ENCODE results near the gene RHBDF1.

RHBDF1 gene

GRCh38 chr16:74747-75334, 2.4 kb upstream of the RHBDF1 start:
- no peak for DNase-seq (ENCODE audit: low read depth in 2 of 2, low spot score in 1 of 2)

DNA sequence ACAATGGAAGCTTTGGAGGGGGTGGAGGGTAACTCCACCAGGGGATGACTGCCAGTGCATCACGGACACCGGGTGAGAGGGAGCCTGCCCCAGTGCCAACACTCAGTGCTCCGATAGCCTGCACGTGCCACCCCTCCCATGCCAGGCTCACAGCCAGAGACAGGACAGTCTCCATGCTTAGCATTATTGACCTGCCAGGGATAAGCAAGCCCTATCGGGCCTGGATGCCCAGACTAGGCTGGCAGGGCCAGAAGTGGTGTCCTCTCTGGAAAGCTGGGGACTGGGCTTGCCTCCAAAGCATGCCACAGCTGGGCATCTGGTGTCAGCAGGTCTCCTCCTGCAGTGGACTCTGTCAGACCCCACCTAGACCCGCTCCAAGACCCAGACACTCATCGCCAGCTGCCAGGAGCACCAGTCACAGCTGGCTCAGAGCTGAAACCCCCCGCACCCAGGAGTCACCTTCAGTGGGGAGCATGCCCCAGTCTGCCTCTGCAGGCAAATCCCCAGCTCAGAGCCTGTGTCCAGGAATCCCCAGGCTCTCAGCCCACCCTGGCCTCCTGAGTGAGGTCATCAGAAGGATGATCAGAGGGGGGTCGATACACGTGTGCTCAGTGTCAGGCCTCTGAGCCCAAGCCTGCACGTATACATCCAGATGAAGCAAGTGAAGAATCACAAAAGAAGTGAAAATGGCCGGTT, 1.8 kb upstream of the RHBDF1 start:
- DNase-seq (ENCODE audit: low read depth in 2 of 2, low spot score in 1 of 2), result no peak

DNA sequence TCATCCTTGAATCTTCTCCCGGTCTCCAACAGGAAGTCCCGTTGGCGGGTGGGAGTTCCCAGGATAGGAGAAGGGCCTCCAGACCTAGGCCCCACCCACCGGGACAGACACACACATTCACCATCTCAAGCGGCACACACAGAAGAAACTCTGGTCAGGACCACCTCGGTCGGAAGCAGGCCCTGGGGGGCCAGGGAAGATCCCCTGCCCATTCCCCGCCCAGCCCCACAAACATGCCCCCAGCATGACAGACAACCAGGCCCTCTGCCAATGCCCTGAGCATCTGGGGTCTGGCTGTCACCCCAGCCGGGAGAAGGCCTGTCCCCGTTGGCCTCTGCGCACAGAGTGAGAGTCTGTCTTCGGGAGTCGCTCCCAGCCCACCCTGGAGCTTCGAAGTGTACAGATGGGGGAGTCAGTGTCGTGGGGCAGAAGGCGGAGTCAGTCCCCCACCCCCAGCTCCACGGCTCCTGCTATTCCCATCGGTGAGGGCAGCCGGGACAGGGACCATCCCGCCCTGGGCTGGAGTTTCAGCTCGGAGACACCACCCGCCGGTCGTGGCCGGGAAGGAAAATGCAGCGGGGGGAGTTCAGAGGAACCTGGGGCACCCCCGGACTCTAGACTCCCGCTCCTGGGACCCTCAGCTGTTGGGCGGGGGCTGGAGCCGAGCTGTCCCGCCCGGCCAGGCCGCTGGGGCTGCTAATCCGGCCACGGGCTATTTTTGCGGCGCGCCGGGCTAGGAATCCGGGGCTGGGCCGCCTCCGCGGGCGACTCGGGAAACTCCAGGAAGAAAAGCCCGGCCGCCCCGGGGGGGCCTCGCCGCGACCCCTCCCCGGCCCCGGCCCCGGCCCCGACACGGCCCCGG, 660 bp downstream of the RHBDF1 start:
- DNase-seq (ENCODE audit: low read depth in 2 of 2, low spot score in 1 of 2), result no peak

- no peak for DNase-seq (ENCODE audit: low read depth in 2 of 2, low spot score in 1 of 2)
Measured at GRCh38 chr16:71210-71539, 1.3 kb downstream of the RHBDF1 start.

GRCh38 chr16:69181-69580, 3.2 kb downstream of the RHBDF1 start:
- no peak for DNase-seq (ENCODE audit: low read depth in 2 of 2, low spot score in 1 of 2)

DNA sequence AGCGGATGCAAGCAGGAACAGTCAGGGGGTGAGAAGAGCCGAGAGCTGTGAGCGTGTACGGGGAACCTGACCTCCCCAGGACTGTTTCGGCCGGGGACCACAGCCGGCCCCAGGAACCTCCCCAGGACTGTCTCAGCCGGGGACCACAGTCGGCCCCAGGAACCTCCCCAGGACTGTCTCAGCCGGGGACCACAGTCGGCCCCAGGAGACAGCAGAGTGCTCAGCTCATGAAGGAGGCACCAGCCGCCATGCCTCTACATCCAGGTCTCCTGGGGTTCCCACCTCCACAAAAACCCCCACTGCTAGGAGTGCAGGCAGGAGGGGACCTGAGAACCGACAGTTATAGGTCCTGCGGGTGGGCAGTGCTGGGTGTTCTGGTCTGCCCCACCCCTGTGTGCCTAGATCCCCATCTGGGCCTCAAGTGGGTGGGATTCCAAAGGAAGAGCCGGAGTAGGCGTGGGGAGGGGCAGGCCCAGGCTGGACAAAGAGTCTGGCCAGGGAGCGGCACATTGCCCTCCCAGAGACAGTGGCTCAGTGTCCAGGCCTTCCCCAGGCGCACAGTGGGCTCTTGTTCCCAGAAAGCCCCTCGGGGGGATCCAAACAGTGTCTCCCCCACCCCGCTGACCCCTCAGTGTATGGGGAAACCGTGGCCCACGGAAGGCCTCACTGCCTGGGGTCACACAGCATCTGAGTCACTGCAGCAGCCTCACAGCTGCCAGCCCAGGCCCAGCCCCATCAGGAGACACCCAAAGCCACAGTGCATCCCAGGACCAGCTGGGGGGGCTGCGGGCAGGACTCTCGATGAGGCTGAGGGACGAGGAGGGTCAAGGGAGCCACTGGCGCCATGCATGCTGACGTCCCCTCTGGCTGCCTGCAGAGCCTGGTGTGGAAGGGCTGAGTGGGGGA, 4.3 kb downstream of the RHBDF1 start:
- no peak for DNase-seq (ENCODE audit: low read depth in 2 of 2, low spot score in 1 of 2)

DNA sequence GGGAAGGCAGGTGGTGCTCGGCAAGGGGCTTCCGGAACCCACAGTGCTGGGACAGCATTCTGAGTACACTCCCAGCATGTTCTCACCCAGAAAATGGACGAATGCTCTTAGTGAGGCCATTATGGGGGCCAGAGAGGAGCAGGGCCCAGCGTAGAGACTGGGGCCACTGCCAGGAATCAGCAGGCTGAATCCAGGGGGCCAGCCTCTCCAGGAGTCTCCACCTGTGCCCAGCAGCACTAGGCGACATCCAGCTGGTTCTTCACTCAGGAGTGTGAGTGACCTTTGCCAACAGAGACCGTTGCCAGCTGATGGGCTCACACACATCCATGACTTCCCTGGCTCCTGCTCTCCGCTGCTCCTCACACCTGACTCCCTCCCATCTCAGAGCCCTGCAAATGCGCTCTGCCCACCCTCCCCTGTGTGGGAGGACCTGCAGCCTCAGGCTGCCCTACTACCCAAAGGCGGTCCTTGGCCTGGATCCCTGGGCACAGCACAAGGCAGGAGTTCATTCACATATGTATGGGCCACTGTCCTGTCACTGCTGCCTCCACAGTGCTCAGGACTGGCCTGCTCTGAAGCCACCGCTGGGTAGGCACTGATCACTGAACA, 5.1 kb downstream of the RHBDF1 start:
- no peak for DNase-seq (ENCODE audit: low read depth in 2 of 2, low spot score in 1 of 2)

GRCh38 chr16:66309-67182, 5.9 kb downstream of the RHBDF1 start:
- DNase-seq (ENCODE audit: low read depth in 2 of 2, low spot score in 1 of 2), result no peak

GRCh38 chr16:65745-66144, 6.7 kb downstream of the RHBDF1 start:
- DNase-seq (ENCODE audit: low read depth in 2 of 2, low spot score in 1 of 2), result peak; percentile 65 to 80

- DNase-seq (ENCODE audit: low read depth in 2 of 2, low spot score in 1 of 2), result no peak
Measured at GRCh38 chr16:64914-65255, 7.5 kb downstream of the RHBDF1 start.

DNA sequence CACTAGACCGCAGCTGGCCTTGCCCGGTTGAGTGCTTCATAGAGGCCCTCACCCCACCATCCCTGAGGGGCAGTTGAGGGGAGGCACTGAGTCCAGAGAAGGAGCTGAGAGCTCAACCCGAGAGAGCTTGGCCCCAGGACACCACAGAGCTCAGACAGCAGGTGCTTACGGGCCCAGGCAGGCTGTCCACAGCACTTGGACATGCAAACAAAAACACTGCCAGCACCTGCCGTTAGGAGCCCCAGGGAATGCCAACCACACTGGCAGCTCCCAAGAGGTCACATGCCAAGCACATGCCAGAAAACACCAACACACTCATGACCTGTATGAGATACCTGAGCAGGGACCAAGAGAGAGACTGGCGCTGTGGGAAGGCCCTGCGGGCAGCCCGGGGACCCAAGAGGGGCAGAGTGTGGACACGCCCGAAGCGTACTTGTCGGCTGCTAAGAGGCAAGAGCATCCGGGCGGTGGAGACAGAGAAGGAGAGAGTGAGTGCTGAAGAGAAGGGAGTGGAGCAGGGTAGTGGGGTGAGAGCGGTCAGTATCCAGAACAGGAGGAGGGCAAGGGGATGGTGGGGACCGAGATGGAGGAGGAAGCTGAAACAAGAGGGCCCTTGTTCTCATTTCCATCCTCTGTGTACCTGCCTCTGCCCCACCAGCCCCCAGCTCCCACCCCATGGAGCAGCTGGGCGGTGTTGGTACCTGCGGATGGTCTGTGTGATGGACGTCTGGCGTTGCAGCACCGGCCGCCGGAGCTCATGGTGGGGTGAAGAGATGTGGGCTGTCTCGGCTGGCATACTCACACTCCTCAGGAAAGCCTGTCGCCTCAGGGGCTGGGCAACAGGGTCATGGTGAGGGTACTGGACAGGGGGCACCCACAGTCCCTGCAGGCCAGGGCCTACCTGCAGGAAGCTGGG, 8.2 kb downstream of the RHBDF1 start:
- DNase-seq (ENCODE audit: low read depth in 2 of 2, low spot score in 1 of 2), result no peak

- no peak for DNase-seq (ENCODE audit: low read depth in 2 of 2, low spot score in 1 of 2)
Measured at GRCh38 chr16:63466-63865, 9.0 kb downstream of the RHBDF1 start.

- DNase-seq (ENCODE audit: low read depth in 2 of 2, low spot score in 1 of 2), result no peak
Measured at GRCh38 chr16:62968-63391, 9.5 kb downstream of the RHBDF1 start.

DNA sequence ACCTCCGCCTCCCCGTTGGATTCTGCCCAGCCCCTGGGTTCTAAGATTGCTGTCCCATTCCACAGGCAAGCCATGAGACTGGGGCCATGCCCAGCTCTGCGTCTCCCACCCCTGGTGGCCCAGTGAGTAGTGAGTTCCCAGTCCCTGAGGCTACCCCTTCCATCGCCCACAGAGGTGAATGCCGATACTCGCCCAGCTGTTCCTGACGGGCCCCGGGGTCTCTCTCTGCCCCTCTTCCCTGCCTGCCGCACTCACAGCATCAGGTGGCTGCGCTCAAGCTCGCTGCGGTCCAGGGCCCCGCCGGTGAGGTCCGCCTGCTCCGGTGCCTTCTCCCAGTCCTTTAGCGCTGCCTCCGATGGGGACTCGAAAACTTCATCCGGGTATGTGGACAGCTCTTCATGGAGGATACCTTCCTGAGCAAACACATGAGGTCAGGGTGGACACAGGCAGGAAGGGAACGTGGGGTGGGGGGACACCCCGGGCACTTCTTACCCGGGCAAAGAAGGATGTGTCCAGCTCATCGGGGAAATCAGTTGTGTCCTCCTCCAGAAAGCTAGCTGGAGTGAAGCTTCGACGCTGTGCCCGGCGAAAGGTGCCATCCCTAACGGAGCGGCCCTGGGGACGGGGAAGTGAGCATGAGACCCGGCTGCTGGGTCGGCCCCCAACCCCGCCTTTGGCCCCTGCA, 10.0 kb downstream of the RHBDF1 start:
- DNase-seq (ENCODE audit: low read depth in 2 of 2, low spot score in 1 of 2), result no peak

- no peak for DNase-seq (ENCODE audit: low read depth in 2 of 2, low spot score in 1 of 2)
Measured at GRCh38 chr16:61879-62281, 10.6 kb downstream of the RHBDF1 start.

GRCh38 chr16:60929-61878, 11.2 kb downstream of the RHBDF1 start:
- DNase-seq (ENCODE audit: low read depth in 2 of 2, low spot score in 1 of 2), result no peak

DNA sequence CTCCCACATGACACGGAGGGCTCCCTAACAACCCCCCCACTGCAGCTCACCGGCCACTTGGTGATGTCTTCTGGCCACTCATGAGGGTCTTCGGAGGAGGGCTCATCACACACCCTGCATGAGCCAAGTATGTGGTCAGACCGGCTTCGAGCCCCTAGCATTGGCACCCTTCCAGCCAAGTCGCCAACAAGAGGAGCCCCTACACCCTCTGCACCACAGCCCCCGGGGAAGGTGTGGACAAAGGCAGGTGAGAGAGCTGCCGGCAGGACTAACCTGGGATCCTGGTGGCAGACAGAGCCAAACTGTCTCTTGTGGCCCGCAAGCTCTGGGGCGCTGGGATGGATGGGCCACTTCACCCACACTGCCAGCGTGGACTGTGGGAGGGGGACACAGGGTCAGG, 12.3 kb downstream of the RHBDF1 start:
- DNase-seq (ENCODE audit: low read depth in 2 of 2, low spot score in 1 of 2), result no peak
